Measurements from ENCODE around the gene PRKAG2. TPM values are rescaled to one million over a fixed set of nuclear protein-coding genes. Genes with fewer than 3 reads are reported as not detected.

PRKAG2 gene
- total and polyA plus RNA-seq, 2 experiments from 2014 or later: 9.1 to 14.9 TPM

DNA sequence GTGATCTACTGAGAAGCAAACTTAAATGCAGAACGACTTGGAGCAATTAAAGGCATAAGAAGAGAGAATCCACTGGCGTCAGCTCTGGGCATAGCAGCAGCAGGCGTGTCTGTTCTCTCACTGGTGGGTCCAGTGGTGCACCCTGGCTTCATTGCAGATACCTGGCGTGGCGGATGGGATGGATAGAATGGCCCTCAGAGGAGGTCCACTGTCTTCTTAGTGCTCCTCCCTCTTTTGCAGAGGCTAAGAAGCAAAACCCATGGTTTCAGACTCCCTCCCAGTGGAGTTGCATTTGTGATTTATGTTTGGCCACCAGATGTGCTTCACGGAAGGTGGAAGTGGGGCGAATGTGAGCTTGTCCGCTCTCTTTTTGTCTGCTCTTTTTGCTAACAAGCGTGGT is 28.4 kb upstream of the PRKAG2 start:
- ATAC-seq: no peak

More for the DNA sequence above, 28.4 kb upstream of the PRKAG2 start:
- Histone ChIP-seq H3K27ac (ENCODE audit: low read depth) (no peak overlapping the region), H3K36me3 (ENCODE audit: insufficient read depth) (no peaks in the 10 kb centered on the region), H4K20me1 (replicated peaks; ENCODE audit: insufficient read depth) (no peaks in the 10 kb centered on the region), H3F3A (replicated peaks; ENCODE audit: low read depth) (no peaks in the 10 kb centered on the region), H3K79me2 (replicated peaks; ENCODE audit: insufficient read depth) (no peaks in the 10 kb centered on the region), H3K4me3 (no peak overlapping the region), H3K27me3 (ENCODE audit: insufficient read depth) (no peaks in the 10 kb centered on the region), H2AFZ (no peak overlapping the region), H3K4me2 (no peak overlapping the region), H3K4me1 (ENCODE audit: insufficient read depth) (no peaks in the 10 kb centered on the region), H3K9me2 (ENCODE audit: insufficient read depth) (no peaks in the 10 kb centered on the region)
- Mint-ChIP-seq H3K4me3 (no peak overlapping the region), H3K27ac (no peak overlapping the region), H3K4me1 (no peaks in the 10 kb centered on the region), H3K36me3 (ENCODE audit: low read depth) (no peaks in the 10 kb centered on the region), H3K27me3 (ENCODE audit: insufficient read depth, low read depth, poor library complexity) (peaks cover 4% of the 10 kb centered on the region), H3K9me3 (no peaks in the 10 kb centered on the region; the same call in 1 of the 3 replicates)
- DNase-seq (ENCODE audit: low spot score): no peak
- no peak for TF ChIP-seq EZH2phosphoT487 (IDR thresholded peaks at IDR 0.05; ENCODE audit: unreplicated experiment)
- no peak for TF ChIP-seq NANOG (IDR thresholded peaks at IDR 0.05; ENCODE audit: borderline replicate concordance)
- TF ChIP-seq, protein P1, sequence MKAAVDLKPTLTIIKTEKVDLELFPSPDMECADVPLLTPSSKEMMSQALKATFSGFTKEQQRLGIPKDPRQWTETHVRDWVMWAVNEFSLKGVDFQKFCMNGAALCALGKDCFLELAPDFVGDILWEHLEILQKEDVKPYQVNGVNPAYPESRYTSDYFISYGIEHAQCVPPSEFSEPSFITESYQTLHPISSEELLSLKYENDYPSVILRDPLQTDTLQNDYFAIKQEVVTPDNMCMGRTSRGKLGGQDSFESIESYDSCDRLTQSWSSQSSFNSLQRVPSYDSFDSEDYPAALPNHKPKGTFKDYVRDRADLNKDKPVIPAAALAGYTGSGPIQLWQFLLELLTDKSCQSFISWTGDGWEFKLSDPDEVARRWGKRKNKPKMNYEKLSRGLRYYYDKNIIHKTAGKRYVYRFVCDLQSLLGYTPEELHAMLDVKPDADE (IDR thresholded peaks at IDR 0.05): no peak
- no peak for TF ChIP-seq CREB1 (CRISPR knock-in tag; IDR thresholded peaks at IDR 0.05; ENCODE audit: low read depth)
- TF ChIP-seq JUNB (IDR thresholded peaks at IDR 0.05; ENCODE audit: unreplicated experiment): no peak
- TF ChIP-seq, protein P2, sequence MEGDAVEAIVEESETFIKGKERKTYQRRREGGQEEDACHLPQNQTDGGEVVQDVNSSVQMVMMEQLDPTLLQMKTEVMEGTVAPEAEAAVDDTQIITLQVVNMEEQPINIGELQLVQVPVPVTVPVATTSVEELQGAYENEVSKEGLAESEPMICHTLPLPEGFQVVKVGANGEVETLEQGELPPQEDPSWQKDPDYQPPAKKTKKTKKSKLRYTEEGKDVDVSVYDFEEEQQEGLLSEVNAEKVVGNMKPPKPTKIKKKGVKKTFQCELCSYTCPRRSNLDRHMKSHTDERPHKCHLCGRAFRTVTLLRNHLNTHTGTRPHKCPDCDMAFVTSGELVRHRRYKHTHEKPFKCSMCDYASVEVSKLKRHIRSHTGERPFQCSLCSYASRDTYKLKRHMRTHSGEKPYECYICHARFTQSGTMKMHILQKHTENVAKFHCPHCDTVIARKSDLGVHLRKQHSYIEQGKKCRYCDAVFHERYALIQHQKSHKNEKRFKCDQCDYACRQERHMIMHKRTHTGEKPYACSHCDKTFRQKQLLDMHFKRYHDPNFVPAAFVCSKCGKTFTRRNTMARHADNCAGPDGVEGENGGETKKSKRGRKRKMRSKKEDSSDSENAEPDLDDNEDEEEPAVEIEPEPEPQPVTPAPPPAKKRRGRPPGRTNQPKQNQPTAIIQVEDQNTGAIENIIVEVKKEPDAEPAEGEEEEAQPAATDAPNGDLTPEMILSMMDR (conservative IDR thresholded peaks at IDR 0.05; ENCODE audit: low read depth in 2 of 2): no peak
- TF ChIP-seq ZNF114 (CRISPR knock-in tag; IDR thresholded peaks at IDR 0.05): no peak
- TF ChIP-seq POLR2AphosphoS5 (IDR thresholded peaks at IDR 0.05; ENCODE audit: low read depth): no peak
- TF ChIP-seq ZNF331 (CRISPR knock-in tag; IDR thresholded peaks at IDR 0.05; ENCODE audit: low read depth): no peak
- no peak for TF ChIP-seq EZH2 (IDR thresholded peaks at IDR 0.05; ENCODE audit: low read depth, unreplicated experiment)
- TF ChIP-seq, protein P3, sequence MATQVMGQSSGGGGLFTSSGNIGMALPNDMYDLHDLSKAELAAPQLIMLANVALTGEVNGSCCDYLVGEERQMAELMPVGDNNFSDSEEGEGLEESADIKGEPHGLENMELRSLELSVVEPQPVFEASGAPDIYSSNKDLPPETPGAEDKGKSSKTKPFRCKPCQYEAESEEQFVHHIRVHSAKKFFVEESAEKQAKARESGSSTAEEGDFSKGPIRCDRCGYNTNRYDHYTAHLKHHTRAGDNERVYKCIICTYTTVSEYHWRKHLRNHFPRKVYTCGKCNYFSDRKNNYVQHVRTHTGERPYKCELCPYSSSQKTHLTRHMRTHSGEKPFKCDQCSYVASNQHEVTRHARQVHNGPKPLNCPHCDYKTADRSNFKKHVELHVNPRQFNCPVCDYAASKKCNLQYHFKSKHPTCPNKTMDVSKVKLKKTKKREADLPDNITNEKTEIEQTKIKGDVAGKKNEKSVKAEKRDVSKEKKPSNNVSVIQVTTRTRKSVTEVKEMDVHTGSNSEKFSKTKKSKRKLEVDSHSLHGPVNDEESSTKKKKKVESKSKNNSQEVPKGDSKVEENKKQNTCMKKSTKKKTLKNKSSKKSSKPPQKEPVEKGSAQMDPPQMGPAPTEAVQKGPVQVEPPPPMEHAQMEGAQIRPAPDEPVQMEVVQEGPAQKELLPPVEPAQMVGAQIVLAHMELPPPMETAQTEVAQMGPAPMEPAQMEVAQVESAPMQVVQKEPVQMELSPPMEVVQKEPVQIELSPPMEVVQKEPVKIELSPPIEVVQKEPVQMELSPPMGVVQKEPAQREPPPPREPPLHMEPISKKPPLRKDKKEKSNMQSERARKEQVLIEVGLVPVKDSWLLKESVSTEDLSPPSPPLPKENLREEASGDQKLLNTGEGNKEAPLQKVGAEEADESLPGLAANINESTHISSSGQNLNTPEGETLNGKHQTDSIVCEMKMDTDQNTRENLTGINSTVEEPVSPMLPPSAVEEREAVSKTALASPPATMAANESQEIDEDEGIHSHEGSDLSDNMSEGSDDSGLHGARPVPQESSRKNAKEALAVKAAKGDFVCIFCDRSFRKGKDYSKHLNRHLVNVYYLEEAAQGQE (IDR thresholded peaks at IDR 0.05; ENCODE audit: unreplicated experiment): no peak
